HG03039 (cell line): ENCODE data around the gene TMPRSS6.
"Not testable (repeated sequence)": the region's sequence is repeated elsewhere in the genome, so short reads cannot be mapped to it uniquely, and the experiment has no call there.

Experiments used
- ATAC-seq: cut with Tn5 transposase; IDR thresholded peaks from one replicate; pipeline ENCODE4 v1.9.1; 2021; ENCODE audit warnings: mild to moderate bottlenecking, moderate library complexity; ENCODE audit not compliant: unreplicated experiment

The TMPRSS6 gene

DNA sequence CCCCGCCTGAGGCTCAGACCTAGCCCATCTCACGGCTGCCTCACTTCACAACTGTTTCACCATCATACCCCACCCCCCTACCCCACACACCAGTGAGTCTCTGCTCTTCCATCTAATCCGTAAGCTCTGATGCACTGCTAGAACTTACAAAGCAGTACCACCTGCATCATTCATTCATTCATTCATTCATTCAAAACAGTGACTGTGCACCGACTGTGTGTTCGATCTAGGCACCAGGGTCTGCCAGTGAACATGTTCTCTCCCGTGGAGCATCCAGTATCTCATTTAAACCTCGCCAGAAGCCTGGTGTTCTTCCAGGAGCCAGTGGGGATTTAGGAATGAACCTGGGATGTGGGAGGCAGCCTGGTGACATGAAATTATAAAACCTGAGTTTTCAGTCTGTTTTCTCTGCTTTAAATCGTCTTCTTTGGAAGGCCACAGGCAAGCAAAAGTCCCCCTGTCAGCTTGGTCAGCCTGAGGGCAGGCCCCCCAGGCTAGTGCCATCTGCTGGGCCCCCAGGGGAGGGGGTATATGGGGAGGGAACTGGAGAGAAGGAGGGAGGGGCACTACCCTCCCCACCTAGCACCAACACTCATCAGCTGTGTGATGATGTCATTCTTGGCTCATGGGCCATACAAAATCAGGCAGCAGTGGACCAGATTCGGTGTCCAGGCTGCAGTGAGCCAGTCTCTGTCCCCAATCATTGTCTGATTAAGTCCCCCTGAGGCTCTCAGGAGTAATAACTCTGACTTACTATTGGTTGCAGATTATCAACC lies 18.4 kb downstream of the TMPRSS6 start:
- no peak for ATAC-seq

DNA sequence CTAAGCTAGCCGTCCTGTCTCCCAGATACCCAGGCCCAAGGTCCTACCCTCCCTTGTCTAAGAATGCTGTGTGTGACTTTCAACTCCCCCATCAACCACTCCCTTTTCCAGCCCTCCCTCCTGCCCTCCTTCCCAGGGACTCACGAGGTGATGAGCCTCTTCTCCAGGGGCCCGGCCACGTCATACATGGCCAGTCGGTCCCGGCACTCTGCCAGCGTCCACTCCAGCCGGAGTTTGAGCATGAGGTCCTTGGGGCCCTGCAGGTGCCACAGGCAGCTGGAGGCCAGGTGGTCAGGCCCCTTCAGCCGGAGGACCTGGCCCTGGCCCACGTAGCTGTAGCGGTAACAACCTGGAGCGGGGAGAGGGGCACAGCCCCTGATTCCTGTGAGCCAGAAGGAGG lies 20.1 kb downstream of the TMPRSS6 start:
- ATAC-seq: no peak

DNA sequence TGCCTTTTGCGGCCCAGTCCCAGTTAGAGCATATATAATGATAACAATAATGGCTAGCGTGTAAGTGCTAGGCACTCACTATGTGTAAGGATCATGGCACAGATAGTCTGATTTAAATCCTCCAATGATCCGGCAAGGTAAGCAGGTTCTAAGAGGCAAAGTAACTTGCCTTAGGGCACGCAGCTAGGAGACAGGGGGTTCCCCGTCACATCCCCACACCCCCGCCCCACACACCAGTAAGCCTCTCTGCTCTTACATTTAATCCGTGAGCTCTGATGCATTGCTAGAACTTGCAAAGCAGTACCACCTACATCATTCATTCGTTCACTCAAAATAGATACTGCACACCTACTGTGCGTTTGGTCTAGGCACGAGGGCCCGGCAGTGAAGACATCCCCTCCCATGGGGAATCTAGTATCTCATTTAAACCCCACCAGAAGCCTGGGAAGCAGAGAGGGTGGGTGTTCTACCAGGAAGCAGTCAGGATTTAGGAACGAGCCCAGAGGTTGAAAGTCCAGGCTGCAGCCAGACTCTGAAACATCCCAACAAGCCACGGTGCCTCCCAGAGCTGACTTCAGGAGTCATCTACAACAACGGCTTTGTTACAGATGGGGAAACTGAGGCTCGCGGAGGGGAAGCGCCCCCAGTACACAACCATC lies 20.6 kb downstream of the TMPRSS6 start:
- no peak for ATAC-seq

DNA sequence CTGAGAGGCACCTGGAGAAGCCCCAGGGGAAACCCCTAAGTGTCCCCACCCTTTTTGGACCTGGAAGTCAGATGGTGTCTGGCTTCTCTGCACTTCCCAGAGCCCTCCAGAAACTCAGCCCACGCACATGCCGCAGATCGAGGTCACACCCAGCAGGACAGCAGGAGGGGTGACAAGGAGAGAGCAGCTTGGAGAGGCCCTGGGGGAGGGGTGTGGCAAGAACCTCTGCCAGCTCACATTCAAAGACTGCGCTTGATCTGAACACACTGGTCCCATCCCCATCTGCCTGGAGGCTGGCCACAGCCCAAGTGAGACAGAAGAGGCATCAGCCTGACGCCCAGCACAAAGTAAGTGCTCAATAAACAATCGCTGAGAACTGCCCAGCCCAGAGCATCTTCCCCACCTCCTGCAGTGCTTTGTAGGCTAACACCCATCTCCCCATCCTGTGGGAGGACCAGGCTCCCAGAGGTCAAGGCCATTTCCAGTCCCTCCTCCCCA lies 21.4 kb downstream of the TMPRSS6 start:
- ATAC-seq: no peak

DNA sequence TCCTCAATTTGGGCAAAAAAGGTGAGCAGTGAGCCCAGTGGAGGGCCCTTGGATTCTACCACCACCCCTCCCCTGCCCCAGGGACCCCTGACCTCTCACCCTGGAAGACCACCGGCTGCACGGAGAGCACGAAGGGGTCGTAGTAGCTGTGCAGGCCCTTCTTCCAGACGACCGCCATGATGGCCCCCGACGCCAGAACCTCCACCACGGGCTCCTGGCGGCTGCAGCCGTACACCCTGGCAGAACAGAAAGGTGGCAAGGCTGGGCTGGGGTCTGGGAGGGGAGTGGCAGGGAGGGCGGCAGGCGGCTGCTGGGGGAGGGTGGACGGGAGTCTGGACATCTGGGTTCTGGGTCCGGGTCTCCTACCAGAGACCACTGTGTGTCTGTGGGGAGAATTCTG lies 23.3 kb downstream of the TMPRSS6 start:
- ATAC-seq: no peak

DNA sequence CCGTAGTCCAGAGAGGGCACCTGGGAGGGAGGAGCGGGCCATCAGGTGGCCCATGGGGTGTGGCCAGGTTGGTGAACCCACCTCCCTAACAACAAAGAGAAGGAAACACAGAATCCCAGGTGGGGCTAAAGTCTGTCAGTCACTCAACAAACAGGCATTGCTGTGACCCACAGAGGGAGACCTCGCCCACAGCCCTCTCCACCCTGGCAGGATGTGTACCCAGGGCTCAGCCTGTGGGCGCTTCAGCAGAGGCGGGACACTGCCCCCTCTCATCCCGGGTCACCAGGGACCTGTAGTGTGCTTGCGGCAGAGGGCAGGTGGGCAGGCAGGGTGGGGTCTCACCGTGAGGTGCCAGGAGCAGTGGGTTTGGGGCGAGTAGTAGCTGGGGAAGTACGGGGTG lies 25.1 kb downstream of the TMPRSS6 start:
- ATAC-seq: no peak

DNA sequence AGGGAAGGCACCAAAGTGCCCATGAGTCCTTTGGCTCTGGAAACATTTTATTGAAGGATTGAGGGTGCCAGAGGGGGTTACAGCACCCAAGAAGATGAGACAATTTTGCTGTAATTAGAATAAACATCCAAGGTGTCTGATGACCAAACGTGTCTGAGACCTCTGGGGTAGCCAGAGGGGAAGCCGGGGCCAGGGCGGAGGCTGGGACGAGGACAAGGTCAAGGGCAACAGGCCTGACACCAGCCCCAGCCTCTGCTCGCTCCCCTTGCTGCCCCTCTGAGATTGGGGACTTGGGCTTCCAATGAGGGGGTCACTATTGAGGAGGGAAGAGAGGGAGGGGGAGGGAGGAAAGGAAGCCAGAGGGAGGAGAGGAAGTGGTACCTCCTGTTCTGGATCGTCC lies 25.6 kb downstream of the TMPRSS6 start:
- ATAC-seq: no peak

DNA sequence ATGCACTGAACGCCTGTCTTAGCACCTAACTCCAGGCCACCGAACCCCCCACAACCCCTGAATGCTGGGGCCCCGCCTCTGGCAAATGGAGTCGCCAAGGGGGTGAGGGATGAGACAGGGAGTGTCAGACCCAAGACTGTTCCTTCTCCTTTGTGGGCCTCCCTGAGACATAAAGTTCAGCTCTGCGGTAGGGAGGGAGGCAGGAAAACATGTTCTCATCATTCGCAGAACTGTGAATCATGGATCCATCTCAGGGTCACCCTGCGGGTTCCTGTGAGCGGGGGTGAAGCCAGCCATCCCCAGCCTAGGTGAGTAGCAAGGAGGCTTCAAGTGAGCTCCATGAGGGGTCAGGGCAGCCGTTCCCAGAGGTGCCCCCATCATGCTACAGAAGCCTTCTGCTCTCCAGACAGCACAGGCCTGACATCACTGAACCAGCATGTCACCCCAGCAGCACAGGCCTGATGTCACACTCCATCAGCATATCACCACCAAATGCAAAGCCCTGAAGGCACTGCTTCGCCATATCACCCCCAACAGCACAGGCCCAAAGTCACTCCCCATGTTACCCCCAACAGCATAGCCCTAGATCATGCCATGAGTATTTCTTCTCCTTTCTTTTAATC lies 27.2 kb downstream of the TMPRSS6 start:
- no peak for ATAC-seq

DNA sequence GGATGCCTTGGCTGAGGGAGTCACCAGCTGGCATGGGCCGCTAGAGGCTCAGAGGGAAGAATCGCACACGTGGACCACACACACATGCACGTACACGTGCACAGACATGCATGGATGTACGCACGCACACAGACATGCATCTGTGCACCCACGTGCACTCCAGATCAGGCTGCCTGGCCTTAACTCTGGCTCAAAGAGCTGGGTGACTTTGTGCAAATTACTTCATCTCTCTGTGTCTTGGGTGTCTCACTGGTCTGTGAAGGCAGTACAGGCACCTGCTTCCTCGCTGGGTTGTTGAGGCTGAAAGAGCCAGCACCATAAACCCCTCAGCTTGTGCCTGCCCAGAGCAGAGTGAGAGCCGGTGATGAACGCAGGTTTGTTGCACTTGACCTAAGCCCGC lies 28.7 kb downstream of the TMPRSS6 start:
- ATAC-seq: no peak

DNA sequence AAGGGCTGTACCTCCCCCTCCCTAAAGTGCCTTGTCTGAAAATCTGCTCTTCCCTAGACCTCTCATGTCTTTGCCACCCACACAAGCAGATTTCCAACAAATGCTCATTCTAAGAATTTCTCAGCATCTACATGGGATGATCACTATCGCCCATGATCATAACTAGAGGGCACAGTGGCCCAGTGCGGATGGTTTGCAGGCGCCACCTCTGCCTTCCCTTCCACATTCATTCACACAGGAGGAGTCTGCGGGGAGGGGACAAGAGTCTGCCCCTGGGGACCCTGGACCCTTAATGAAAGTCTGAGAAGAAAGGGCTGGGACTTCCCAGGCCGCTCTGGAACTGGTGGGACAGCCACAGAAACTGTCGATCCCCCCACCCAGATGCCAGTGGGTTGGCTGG lies 29.1 kb downstream of the TMPRSS6 start:
- no peak for ATAC-seq

DNA sequence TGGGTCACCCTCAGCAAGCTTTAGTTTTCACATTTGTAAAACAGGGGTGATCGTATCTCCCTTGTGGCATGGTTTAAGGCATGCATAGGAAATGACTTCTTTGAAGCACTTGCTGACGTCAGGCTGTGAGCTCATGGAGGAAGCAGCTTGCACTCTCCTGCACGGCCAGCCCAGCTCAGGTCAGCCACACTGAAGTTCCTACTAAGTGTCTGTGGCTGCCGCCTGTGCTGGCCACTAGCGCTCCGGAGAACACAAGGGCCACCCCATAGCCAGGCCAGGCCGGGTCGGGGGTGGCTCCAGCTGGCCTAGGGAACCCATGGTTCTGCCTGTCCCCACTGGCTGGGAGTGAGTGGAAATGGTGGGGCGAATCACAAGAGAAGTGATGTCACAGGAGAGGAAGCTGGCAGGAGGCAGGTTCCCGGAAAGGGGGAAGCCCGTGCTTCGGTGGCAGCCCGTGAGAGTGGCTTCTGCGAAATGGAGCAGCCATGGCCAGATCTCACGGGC lies 29.8 kb downstream of the TMPRSS6 start:
- no peak for ATAC-seq

DNA sequence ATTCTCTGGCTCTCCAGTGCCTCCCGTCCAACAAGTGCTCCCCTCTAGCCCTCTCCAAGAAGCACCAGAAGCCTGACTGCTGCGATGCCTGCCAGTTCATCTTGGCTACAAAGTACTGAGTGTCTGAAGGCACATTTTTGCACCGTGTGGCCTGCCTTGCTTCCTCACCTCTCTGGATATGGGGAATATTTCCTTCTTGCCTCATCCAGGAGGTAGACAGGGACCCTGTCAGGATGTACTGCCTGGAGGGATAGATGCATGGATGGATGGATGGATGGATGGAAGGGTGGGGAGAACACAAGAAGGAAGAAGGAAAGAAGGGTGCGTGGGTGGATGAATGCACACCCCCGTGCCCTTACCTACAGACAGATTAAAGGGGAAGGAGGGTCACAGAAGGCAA lies 30.4 kb downstream of the TMPRSS6 start:
- no peak for ATAC-seq

DNA sequence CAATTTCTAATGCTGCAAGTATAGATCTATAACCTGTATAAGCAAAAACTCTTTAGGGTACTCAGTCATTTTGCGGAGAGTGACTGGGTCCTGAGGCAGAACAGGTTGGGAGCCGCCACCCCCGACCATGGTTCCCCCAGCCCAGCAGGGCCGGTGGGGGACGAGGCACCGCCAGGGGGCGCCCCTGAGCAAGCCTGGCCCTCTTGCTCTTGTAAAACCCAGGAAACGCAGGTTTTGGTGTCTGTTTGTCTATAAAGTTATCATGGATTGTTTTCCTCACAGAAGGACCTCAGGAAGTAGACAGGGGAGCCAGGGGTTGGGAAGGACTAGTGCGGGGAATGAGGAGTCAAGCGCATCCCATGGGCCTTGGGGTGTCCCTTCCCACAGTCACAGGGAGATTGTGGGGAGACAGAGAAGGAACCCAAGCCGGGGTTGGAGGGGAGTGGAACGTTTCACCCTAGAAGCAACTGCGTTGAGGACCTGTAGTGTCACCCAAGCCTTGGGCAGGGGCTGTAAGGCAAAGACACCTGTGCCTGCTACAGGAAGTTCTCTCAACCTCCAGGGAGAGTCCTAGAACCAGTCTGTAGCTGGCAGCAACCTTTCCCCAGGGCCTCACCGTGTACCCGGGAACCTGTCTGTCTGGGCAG lies 31.6 kb downstream of the TMPRSS6 start:
- no peak for ATAC-seq

DNA sequence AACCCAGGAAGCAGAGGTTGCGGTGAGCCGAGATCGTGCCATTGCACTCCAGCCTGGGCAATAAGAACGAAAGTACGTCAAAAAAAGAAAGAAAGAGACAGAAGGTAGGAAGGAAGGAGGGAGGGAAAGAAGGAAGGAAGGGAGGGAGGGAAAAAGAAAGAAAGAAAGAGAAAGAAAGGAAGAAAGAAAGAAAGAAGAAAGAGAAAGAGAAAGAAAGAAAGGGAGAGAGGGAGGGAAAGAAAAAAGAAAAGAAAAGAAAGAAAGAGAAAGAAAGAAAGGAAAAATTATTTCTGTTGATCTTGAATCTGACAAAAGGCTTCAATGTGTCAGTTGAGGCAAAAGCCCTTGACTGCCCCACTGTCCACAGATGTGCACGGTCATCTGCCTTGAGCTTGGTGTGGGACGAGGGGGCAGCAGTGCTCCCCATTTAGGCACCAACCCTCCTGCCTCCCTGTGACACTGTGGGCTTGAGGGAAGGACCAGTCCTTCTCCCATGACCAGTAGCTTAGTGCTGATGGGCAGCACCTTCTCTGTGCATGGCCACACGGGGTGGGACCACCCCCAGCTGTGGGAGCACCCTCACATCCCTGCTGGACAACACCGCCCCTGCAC lies 33.6 kb downstream of the TMPRSS6 start:
- ATAC-seq: no peak

DNA sequence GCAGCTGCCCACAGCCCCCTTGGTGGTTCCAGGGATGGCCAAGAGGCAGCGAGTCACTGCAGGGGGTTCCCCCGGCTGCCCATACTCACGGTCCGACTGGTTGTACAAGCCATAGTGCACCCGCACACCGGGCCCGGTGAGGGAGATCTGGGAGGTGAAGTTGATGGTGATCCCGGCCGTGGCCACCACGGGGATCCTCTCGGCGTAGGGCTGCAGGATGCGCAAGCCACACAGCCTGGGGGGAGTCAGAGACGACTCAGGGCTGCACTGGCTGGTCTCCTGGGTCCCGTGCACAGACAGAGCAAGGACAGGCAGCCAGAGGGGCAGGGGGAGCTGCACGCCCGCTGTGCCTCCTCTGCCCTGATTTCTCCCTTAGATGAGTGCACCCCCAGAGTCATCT lies 34.5 kb downstream of the TMPRSS6 start:
- ATAC-seq: no peak

DNA sequence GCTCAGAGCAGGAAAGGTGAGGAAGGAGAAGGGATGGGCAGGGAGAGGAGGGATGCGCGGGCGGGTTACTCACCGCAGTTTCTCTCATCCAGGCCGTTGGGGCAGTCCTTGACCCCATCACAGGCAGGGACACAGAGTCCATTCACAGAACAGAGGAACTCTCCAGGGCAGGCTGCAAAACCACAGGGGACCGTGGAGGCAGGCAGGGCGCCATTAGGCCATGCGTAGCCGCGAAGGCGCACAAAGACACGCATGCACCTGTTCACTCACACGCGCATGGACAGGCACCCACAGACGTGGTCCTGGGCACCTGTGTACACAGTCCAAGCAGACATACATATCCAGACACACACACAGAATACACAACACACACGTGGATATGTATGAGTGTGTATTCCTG lies 35.0 kb downstream of the TMPRSS6 start:
- no peak for ATAC-seq

DNA sequence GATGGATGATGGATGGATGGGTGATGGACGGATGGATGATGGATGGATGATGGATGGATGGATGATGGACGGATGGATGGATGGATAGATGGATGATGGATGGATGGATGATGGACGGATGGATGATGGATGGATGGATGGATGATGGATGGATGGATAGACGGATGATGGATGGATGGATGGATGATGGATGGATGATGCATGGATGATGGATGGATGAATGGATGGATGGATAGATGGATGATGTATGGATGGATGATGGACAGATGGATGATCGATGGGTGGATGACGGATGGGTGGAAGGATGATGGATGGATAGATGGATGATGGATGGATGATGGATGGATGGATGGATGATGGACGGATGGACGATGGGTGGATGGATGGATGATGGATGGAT lies 36.8 kb downstream of the TMPRSS6 start:
- no peak for ATAC-seq

DNA sequence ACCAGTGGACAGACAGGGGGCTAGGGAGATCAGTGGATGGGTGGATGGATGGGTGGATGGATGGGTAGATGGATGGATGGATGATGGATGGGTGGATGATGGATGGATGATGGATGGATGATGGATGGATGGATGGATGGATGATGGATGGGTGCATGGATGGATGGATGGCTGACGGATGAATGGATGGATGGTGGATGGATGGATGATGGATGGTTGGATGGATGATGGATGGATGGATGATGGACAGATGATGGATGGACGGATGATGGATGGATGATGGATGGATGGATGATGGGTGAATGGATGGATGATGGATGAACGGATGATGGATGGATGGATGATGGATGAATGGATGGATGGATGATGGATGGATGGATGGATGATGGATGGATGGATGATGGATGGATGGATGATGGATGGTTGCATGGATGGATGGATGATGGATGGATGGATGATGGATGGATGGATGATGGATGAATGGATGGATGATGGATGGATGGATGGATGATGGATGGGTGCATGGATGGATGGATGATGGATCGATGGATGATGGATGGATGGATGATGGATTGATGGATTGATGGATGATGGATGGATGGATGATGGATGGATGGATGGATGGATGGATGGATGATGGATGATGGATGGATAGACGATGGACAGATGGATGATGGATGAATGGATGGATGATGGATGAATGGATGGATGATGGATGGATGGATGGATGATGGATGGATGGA lies 37.5 kb downstream of the TMPRSS6 start:
- ATAC-seq: not testable (repeated sequence)

DNA sequence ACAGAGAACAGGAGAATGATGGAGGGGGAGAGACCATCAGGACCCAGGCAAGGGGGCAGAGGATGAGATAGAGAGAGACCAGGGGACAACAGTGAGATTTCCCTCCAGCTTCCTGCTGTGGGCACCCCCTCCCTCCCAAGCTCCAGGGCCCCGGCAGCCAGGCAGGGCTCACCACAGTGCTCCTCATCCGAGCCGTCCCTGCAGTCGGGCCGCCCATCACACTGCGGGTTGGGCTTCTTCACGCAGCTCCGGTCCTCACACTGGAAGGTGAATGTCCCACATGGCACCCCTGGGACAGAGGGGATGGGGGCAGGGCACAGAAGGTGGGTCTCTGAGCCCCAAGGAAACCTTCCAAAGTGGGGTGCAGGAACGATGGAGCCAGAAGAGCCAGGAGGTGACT lies 38.8 kb downstream of the TMPRSS6 start:
- no peak for ATAC-seq

DNA sequence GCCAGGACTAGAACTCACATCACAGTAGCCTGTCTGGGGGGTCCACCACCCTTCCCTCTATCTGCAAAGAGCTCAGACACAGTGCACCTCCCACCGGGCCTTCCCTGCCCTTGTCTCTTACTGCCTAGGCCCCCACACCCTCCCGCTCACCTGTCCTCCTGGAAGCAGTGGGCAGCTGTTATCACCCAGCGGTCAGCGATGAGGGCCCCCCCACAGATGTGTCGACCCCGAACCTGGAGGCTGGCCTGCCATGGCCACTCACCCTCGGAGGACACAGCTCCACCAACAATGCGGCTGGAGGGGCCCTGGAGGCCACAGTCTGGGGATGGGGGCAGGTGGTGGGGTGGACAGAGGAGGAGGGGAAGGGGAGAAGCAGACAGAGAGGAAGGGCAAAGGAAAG lies 39.2 kb downstream of the TMPRSS6 start:
- no peak for ATAC-seq
